Jurkat, Clone E6-1 (cell line): ENCODE data around the gene KMT2A.
"Not testable (repeated sequence)": the region's sequence is repeated elsewhere in the genome, so short reads cannot be mapped to it uniquely, and the experiment has no call there.

Experiments used
- DNase-seq: peaks from one replicate; pipeline ENCODE4 v3.0.0-alpha.2; 2011; ENCODE audit warnings: low read depth, low spot score
- H3K4me3 ChIP-seq: 2 replicates; pipeline ENCODE4 v1.5.1; 2011; ENCODE audit warnings: mild to moderate bottlenecking, low read length, control low read depth, moderate library complexity

The KMT2A gene

GRCh38 chr11:118569670-118570069, 133.4 kb downstream of the KMT2A start:
- no peak for DNase-seq
- no peak overlapping the region for H3K4me3 ChIP-seq

GRCh38 chr11:118570787-118571186, 134.5 kb downstream of the KMT2A start:
- no peak overlapping the region for H3K4me3 ChIP-seq
- DNase-seq, result no peak

- H3K4me3 ChIP-seq, result peak overlapping the region; percentile 94
- not testable (repeated sequence) for DNase-seq
These were observed 135.4 kb downstream of the KMT2A start for GRCh38 chr11:118571701-118572060.

GRCh38 chr11:118572061-118572980, 136.0 kb downstream of the KMT2A start, which contains the start of gene ARCN1:
ARCN1 (plus strand) TSS chr11:118572409; CDS start chr11:118572548, 139 bp downstream.
- DNase-seq, result peak; percentile 69
- H3K4me3 ChIP-seq, result peak within 1 kb of the TSS; percentile 94

GRCh38 chr11:118572981-118573550, 136.8 kb downstream of the KMT2A start:
- H3K4me3 ChIP-seq, result peak overlapping the region; percentile 94
- peak; percentile 59 for DNase-seq

- H3K4me3 ChIP-seq, result no peak overlapping the region
- DNase-seq, result no peak
These were observed 138.3 kb downstream of the KMT2A start for GRCh38 chr11:118574636-118575035.
